ENCODE measurements around the gene FAM181A. TPM values are rescaled to one million over a fixed set of nuclear protein-coding genes. Genes with fewer than 3 reads are reported as not detected.

Gene FAM181A
- total and polyA plus RNA-seq, 2 of the 4 experiments (the other 2 are of a cell fraction), result not detected

GRCh38 chr14:93892505-93892839 is 34.7 kb upstream of the FAM181A start:
- Histone ChIP-seq H3K9me1 (ENCODE audit: insufficient read depth, low read length) (no peaks in the 10 kb centered on the region), H4K91ac (ENCODE audit: insufficient read depth, low read depth, low read length) (no peak overlapping the region), H4K5ac (ENCODE audit: low read depth, low read length) (no peak overlapping the region), H4K8ac (ENCODE audit: low read depth in 2 of 2, low read length in 2 of 2) (no peak overlapping the region), H3K4ac (ENCODE audit: low read depth, low read length) (no peak overlapping the region), H3K27me3 (ENCODE audit: control insufficient read depth, insufficient read depth, low read length) (peaks cover 19% of the 10 kb centered on the region), H3K27ac (ENCODE audit: insufficient read depth, low read length) (no peak overlapping the region), H3K9me3 (ENCODE audit: control insufficient read depth, insufficient read depth, low read length) (no peaks in the 10 kb centered on the region), H2BK20ac (ENCODE audit: low read depth, low read length) (no peak overlapping the region), H3K56ac (ENCODE audit: extremely low read depth, insufficient read depth, low read length) (no peak overlapping the region), H3K4me1 (ENCODE audit: control insufficient read depth, insufficient read depth, low read length) (no peaks in the 10 kb centered on the region), H3K36me3 (ENCODE audit: control insufficient read depth, insufficient read depth, low read length) (no peaks in the 10 kb centered on the region), H2BK15ac (ENCODE audit: low read depth, low read length) (no peak overlapping the region), H3K9ac (ENCODE audit: low read depth, low read length) (no peak overlapping the region), H3K4me2 (ENCODE audit: low read depth, low read length) (no peak overlapping the region), H2BK5ac (ENCODE audit: low read depth, low read length, poor library complexity, severe bottlenecking) (no peak overlapping the region), H3K4me3 (ENCODE audit: insufficient read depth, low read depth, low read length) (no peak overlapping the region), H2BK120ac (ENCODE audit: low read depth, low read length) (no peak overlapping the region), H3K23ac (ENCODE audit: low read depth, low read length) (no peak overlapping the region), H4K20me1 (ENCODE audit: insufficient read depth, low read length) (no peaks in the 10 kb centered on the region), H3K79me1 (ENCODE audit: low read depth in 1 of 2, low read length in 2 of 2) (no peaks in the 10 kb centered on the region), H3K18ac (ENCODE audit: low read depth, low read length) (no peak overlapping the region), H2AK5ac (ENCODE audit: low read depth, low read length) (no peak overlapping the region), H2AFZ (replicated peaks; ENCODE audit: low read length, poor library complexity) (no peak overlapping the region), H2AK9ac (replicated peaks; ENCODE audit: low read depth, low read length, poor library complexity) (no peak overlapping the region), H3K14ac (replicated peaks; ENCODE audit: low read depth, low read length) (no peak overlapping the region)
- TF ChIP-seq MAFK (IDR thresholded peaks at IDR 0.05; ENCODE audit: low read depth, low read length), result no peak
- no peak for TF ChIP-seq RAD21 (IDR thresholded peaks at IDR 0.05; ENCODE audit: low read length)
- TF ChIP-seq CEBPB (IDR thresholded peaks at IDR 0.05; ENCODE audit: low read depth, low read length), result no peak
- no peak for TF ChIP-seq RFX5 (IDR thresholded peaks at IDR 0.05; ENCODE audit: low read depth, low read length)
- no peak for TF ChIP-seq NFE2L2 (IDR thresholded peaks at IDR 0.05; ENCODE audit: low read depth, low read length)
- TF ChIP-seq SMC3 (IDR thresholded peaks at IDR 0.05; ENCODE audit: low read depth, low read length), result no peak
- no peak for TF ChIP-seq MAZ (IDR thresholded peaks at IDR 0.05; ENCODE audit: borderline replicate concordance, low read depth, low read length)
- ATAC-seq (ENCODE audit: low read depth) (no peak), DNase-seq (no peak)
- dilution Hi-C loops (cut with HindIII; ENCODE audit: low sequenced_read_pairs, unreplicated experiment) (no loop called here), intact Hi-C loops (cut with micrococcal nuclease) (loop anchor here (2.0 kb wide), 1 partner anchor 238 kb away; no protein-coding TSS in a partner anchor), in situ Hi-C loops (cut with MboI; ENCODE audit: low sequenced_read_pairs) (no loop called here)
- POLR2A ChIA-PET (ENCODE audit: unreplicated experiment), result no interaction called here
- WGBS, 2 experiments (ENCODE audit: extremely low coverage in 2 of 2, insufficient read length in 1 of 2), result no CpG with 5 or more reads among the region's 5 CpGs
- CTCF ChIA-PET, result no interaction called here
- no TSS peak for BruUV-seq (replicated peaks)
